NCI-H2081 treated with DMSO at 0.1 percent for 48 hours (cell line): ENCODE data around the gene RGS6.

ENCODE experiments used
- DNase-seq: peaks from one replicate; lab custom pipeline; 2025; lab: John Stamatoyannopoulos, UW

Gene RGS6

GRCh38 chr14:72503271-72503670 lies 571.0 kb downstream of the RGS6 start:
- DNase-seq = no peak

GRCh38 chr14:72503696-72504368 lies 571.6 kb downstream of the RGS6 start:
- no peak for DNase-seq

GRCh38 chr14:72510566-72510965 lies 578.3 kb downstream of the RGS6 start:
- no peak for DNase-seq

- DNase-seq = no peak
Observed at GRCh38 chr14:72512281-72512680, 580.1 kb downstream of the RGS6 start.

GRCh38 chr14:72512925-72513324 lies 580.7 kb downstream of the RGS6 start:
- no peak for DNase-seq

GRCh38 chr14:72513346-72513745 lies 581.1 kb downstream of the RGS6 start:
- no peak for DNase-seq

GRCh38 chr14:72513965-72514659 lies 581.9 kb downstream of the RGS6 start:
- no peak for DNase-seq

- no peak for DNase-seq
Observed at GRCh38 chr14:72514660-72515025, 582.4 kb downstream of the RGS6 start.

- no peak for DNase-seq
Observed at GRCh38 chr14:72515779-72516770, 583.8 kb downstream of the RGS6 start.

- DNase-seq = no peak
Observed at GRCh38 chr14:72516936-72517700, 584.9 kb downstream of the RGS6 start.

- DNase-seq = no peak
Observed at GRCh38 chr14:72517736-72518135, 585.5 kb downstream of the RGS6 start.

- DNase-seq = no peak
Observed at GRCh38 chr14:72518809-72519377, 586.7 kb downstream of the RGS6 start.

GRCh38 chr14:72519543-72519942 lies 587.3 kb downstream of the RGS6 start:
- DNase-seq = no peak

- DNase-seq = no peak
Observed at GRCh38 chr14:72521045-72521444, 588.8 kb downstream of the RGS6 start.

GRCh38 chr14:72521968-72522741 lies 589.9 kb downstream of the RGS6 start:
- no peak for DNase-seq

GRCh38 chr14:72522847-72523246 lies 590.6 kb downstream of the RGS6 start:
- no peak for DNase-seq

- DNase-seq = no peak
Observed at GRCh38 chr14:72523424-72524294, 591.4 kb downstream of the RGS6 start.

GRCh38 chr14:72524295-72524629 lies 592.0 kb downstream of the RGS6 start:
- no peak for DNase-seq

- no peak for DNase-seq
Observed at GRCh38 chr14:72525087-72525915, 593.1 kb downstream of the RGS6 start.
